H54 (cell line): ENCODE measurements around the gene CCDC144A.
A peak's percentile ranks its signal among the peaks of the same experiment; 100 is the strongest.
"Not testable (repeated sequence)": the region's sequence is repeated elsewhere in the genome, so short reads cannot be mapped to it uniquely, and the experiment has no call there.

Experiments used
- DNase-seq: peaks from one replicate; pipeline ENCODE4 v3.0.0; 2011; ENCODE audit warnings: low spot score, mixed read lengths; ENCODE audit not compliant: insufficient read length
- FAIRE-seq: peaks from 3 replicates; lab custom pipeline; 2011; peaks lifted over from hg19 to GRCh38; lab: Jason Lieb, UNC

The CCDC144A gene

DNA sequence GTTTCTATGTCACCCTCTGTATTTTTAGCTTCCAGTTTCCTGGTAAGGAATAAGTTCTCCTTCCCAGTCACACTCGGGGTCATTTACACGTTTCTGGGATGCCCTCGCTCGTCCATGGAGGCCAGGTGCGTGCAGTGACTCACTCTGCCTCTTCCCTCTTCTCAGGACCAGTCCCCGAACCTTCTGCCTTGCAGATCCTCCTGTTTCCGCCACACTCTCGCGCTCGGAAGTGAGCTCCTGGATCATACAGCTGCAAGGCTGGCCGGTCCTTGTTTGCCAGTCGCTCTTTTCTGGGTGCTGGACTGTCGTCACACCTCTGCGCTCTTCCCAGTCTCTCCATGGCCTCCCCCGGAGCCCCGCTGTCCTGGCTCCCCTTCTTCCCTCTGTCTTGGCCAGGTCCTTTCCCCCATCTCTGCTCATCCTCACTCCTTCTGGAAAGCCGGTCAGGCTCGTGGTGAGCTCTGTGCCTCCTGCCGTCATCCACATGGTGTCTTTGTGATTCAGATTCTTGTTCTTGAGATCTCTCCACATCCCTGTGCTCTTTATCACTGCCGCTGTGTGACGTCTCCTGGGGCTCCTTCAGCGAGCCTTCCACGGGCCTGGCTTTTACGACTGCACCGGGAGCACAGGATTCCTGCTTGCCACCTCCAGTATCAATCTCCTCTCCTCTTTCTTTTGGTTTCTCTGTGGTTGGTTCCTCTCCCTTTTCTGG is 55.6 kb downstream of the CCDC144A start:
- FAIRE-seq = not testable (repeated sequence)
- DNase-seq = peak; percentile 0

DNA sequence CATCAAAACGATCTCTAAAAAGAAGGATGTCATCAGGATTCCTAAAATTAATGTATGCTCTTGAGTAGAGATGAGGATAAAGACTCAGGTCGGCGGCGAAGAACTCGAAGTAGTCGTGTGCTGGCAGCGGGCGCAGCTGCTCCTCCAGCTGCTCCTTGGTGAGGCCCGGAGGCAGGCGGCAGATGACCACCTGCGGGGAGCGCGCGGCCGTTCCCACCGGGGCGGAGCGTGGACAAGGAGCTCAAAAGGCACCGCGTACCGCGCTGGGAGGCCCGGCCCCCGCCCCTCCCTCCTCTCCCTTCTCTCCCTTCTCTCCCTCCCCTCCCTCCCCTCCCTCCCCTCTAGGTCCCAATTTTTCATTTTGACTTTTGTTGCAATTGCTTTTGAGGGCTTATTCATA is 56.5 kb downstream of the CCDC144A start:
- not testable (repeated sequence) for DNase-seq, FAIRE-seq

DNA sequence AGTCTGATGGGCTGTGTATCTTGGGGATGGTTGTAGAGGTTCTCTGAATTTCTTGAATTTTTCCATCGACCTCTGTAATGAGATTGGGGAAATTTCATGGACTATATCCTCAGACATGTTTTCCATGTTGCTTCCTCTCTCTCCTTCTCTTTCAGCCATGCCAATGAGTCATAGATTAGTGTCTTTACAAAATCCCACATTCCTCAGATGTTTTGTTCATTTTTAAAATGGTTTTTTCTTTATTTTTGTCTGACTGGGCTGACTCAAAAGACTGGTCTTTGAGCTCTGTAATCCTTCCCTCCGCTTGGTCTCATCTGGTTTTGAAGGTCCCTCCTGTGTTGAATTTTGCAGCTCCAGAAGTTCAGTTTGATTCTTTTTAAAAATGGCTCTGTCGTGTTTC is 60.5 kb downstream of the CCDC144A start:
- DNase-seq, FAIRE-seq: not testable (repeated sequence)

DNA sequence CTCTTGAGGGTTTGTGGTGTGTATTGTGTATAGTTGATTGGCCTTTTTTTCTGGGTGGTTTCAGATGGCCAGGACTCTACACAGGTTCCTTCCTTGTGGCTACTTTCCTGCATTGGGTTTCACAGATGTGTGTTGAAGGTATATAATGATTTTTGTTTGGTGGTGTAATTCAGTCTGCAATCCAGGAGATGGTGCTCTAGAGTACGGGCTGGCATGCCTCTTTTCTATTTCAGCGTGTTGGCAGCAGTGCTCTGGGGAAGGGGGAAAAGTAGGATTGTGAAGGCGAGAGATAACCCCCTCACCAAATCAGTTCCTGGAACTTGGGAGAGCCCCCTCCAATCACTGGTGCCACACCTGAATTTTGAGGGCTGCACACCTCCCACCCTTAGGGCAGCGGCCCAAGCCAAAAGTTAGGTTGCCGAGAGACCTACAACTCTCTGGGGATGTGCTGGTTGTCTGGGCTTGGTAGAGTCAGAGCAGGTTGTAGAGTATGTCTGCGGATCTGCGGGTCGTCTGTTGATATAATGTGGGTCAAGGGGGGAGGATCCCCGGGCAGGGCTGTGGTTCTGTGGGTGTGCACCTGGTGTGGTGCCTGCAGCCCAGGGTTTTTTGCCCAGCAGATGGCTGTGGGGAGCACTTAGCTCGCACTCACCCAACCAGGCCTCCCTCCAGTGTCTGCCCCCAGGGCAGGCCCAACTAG is 61.3 kb downstream of the CCDC144A start:
- FAIRE-seq (peak; percentile 92), DNase-seq (peak; percentile 0)

DNA sequence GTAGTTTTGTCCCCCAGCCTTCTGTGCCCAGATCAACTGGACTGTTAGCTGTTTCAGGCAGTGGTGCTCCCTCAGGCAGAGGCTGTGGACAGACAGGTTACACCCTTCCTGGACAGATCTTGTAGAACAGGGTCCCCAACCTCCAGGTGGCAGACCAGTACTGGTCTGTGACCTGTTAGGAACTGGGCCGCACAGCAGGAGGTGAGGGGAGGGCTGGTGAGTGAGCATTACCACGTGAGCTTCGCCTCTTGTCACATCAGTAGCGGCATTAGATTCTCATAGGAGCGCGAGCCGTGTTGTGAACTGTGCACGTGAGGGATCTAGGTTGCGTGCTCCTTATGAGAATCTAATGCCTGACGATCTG is 61.9 kb downstream of the CCDC144A start:
- FAIRE-seq, DNase-seq: not testable (repeated sequence)

DNA sequence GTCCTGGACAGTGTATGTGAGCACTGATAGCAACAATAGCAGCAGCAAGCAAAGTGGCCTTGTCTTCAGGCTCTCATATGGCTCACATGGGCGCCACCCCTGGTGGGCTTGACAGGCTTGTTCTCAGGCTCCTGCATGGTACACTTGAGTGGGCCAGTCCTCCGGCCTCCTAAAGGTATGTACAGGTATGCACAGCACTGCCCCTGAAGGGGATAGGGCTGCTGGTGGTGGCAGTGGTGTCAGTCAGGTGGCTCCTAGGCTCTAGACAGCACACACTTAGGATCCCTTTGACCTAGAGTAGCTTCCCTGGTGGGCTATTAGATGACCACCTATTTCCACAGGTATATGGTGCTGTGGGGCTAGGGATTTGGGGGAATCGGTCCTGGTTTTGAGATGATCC is 67.5 kb downstream of the CCDC144A start:
- DNase-seq, FAIRE-seq: not testable (repeated sequence)

DNA sequence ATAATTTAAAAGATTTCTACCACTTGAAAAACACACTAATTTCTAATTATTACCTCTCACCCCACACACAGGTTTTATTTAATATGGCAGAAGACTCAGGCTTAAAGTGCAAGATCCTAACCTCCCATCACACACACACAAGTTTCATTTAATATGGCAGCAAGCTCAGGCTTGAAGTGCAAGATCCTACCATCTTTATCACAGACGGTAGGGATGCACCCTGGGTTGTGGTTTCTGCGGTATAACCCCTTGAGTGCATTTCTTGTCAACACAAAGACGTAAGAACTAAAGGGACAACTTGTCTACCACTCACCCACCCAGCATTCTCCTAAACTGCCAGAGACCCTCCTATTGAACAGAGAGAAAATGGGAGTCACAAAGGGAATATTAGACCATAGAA is 68.1 kb downstream of the CCDC144A start:
- not testable (repeated sequence) for DNase-seq, FAIRE-seq

DNA sequence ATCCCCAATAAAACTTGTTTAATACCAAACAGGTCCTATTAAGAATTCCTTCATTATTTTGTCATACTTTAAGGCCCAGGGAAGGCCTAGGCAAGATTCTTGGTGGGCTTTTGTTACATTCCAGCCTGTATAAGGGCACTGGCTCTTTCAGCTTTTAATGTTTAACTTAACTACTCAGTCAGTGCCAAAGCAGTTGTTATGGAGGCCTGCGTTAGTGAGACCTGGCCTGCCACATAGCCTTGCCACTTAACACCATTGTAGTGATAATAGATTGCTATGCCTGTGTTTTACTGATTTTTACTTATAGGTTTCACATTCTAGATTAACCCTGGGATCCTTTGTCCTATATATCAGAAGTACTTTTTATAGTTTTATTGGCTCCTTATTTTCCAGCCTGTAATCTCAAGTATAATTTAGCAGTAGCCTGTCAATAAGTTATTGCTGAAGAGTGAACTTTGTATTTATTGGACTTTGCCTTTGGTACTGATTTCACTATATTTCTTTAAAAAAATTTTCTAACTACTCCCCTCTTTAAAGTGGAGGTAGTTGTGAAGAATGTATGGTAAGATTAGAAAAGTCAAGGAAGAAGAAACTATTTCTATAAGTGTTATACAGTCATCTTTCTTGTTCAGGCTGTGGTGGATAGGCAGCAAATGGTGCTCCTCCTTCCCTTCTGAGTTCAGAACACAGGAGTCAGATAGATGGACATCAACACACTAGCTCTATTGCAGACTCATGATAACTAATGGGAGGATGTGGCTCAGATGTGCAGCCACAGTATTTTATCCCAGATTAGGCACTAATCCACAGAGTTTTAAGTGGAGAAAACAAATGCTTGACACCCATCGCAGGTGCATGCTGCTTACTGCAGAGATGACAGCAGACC is 78.5 kb downstream of the CCDC144A start:
- FAIRE-seq = peak; percentile 78

DNA sequence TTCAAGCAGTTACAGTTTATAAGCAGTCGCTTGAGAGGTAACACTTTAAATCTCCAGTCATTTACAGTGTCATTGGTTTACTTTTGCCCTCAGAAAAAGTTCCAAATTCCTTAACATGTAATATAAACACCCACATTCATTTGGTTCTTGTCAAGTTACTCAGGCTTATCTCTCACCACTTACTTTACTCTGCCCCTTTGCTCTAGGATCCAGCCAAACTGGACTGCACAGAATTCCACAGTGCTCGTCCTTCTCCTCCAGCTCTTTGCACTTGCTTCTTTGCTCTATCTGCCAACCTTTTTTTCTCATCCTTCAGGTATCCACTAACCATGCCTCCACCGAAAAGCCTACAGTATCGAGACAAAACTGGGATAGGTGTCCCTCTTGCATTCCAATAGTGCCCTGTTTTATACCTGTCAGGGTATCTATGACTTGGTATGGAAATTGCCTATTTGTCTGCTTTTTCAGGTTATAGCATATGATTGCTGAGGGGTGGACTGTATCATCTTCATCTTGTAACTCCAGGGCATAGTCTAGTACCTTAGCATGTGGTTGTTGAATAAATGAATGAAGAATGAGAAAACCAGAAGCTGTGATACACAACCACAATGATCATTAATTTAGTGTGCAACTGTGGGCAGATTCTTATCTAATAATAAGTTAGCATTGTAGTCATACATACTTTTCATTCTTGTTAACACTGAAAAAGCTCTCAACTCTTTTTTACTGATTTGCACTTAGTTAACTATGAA is 82.5 kb downstream of the CCDC144A start:
- DNase-seq, FAIRE-seq: not testable (repeated sequence)

More for the DNA sequence above, 78.5 kb downstream of the CCDC144A start:
- not testable (repeated sequence) for DNase-seq

DNA sequence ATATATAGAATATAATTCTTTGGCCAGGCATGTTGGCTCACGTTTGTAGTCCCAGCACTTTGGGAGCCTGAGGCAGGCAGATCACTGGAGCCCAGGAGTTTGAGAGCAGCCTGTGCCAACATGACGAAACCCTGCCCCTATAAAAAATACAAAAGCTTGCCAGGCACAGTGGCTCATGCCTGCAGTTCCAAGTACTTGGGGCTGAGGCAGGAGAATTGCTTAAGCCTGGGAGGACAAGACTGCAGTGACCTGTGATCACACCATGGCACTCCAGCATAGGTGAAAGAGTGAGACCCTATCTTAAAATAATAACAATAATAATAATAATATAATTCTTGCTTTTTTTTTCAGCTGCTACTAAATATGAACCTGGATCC is 83.1 kb downstream of the CCDC144A start:
- not testable (repeated sequence) for FAIRE-seq, DNase-seq

DNA sequence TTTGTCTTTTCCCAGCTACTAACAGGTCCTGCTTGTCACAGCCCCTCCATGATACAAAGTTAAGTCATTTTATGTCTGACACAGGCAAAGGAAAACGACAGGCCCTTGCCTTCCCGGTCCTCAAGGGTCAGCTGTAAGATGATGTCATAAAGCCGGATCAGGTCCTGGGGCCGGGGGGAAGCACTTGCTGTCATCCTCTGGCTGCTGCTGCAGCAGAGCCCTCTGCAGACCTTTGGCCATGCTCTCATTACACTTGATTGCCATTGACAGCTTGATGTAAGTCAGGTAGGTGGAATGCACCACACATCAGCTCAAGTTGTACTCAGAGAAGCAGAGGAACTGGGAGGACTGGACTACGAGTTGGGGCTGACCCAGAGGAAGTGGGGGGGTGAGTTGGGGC is 97.8 kb downstream of the CCDC144A start:
- not testable (repeated sequence) for FAIRE-seq

DNA sequence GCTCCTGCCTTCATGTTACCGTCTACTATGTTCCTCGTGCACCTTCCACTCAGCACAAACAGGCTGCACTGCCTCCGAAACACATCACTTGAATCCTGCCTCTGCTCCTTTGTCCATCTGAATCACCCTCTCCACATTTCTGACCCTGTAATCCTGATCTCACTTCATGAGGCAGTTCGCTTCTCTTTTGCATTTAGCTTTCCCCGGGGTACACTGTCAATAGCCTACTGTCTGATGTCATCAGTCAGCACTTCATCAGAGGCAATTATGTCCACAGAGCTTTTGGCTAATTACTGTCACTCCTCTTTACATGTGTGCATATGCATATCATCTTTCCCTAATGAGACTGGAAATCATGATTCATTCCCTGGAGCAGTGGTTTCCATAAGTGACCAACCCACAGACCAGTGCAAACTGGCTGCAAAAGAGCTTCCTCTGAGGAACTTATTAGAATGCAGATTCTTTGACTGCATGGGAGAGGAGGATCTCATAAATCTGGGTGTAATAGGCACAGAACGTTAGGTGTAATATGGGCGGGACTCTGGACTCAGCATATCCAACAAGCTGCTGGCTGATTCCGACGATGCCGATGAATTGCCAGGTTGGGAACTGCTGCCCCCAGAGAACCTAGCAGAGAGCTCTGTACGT is 99.0 kb downstream of the CCDC144A start:
- not testable (repeated sequence) for DNase-seq, FAIRE-seq

More for the DNA sequence above, 97.8 kb downstream of the CCDC144A start:
- not testable (repeated sequence) for DNase-seq

DNA sequence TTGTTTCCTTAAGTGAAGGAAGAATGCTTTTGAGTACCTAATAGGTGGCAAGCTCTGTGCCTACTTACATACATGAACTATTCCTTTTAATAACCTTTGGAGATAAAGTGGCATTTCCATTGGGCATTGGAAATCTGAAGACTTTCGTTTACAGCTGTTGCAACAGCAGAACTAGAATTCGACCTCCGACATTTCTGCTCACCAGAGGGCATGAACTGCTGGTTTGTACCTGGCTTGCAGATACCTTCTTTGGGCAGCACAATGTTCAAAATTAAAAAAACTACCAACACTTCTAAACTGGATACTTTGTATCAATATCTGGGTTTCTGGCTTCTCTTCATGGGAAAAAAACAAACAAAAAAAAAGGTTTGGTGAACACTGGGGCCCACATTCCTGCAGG is 99.6 kb downstream of the CCDC144A start:
- FAIRE-seq, DNase-seq: not testable (repeated sequence)

DNA sequence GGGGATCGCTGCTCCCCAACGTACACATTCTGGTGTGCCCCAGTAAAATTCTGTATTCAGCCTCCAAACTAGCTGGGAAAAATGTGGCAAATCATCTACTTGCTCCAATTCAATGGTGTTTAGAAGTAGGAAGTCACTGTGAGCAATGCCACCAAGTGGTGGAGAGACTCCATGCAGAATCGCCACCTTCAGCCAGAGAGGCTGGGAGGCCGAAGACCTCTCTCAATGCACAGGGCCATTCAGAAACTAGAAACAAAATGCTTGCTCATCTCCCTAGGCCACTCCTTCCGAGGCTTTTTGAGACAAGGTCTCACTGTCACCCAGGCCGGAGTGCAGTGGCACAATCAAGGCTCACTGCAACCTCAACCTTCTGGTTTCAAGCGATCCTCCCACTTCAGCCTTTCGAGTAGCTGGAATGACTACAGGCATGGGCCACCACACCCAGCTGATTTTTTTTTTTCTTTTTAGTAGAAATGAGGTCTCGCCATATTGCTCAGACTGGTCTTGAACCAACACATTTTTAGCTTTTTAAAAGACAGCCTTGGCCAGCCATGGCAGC is 100.4 kb downstream of the CCDC144A start:
- DNase-seq, FAIRE-seq: not testable (repeated sequence)

DNA sequence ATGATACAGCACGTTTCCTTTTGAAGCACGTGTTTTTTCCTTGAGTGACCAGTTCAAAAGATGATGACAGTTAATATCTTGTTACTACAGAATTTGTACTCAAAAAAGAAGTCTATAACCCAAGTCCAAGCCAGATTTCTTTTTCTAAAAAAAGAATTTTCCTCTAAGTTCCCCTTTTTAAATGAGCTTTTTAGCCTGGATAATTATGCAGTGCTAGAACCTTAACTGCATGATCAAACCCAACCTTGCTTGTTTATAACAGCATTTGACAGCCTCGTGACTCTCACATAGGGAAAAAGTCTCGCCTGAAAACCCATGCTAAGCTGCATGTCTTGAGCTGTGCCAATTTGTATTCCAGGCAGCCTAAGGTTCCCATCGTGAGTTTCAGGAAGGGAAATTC is 104.2 kb downstream of the CCDC144A start:
- DNase-seq, FAIRE-seq: not testable (repeated sequence)

DNA sequence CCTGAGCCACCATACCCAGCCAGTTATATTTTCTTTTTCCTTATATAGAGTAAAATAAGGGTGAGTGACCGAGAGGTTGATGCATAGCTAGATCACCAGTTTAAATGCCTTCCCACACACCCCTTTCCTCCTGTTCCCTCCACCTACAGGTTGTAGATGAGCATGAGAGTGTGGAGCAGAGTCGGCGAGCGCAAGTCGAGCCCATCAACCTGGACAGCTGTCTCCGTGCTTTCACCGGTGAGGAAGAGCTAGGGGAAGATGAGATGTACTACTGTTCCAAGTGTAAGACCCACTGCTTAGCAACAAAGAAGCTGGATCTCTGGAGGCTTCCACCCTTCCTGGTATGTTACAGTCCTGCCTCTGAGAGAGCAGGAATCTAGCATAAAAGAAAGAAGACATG is 105.9 kb downstream of the CCDC144A start:
- not testable (repeated sequence) for DNase-seq, FAIRE-seq

DNA sequence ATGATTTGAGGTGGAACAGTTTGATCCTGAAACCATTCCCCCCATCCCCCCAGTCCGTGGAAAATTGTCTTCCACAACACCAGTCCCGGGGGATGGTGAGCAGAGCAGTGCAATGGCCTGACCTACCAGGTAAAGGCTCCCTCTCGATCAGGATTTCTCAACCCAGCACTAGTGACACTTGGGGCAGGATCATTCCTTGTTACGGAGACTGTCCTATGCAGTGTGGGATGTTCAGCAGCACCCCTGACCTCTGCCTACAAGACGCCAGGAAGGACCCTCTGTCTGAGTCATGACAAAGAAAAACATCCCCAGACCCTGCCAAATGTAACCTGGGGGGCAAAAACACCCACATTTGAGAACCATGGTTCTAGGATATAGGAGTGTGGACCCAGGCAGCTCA is 114.8 kb downstream of the CCDC144A start:
- DNase-seq, FAIRE-seq: not testable (repeated sequence)

DNA sequence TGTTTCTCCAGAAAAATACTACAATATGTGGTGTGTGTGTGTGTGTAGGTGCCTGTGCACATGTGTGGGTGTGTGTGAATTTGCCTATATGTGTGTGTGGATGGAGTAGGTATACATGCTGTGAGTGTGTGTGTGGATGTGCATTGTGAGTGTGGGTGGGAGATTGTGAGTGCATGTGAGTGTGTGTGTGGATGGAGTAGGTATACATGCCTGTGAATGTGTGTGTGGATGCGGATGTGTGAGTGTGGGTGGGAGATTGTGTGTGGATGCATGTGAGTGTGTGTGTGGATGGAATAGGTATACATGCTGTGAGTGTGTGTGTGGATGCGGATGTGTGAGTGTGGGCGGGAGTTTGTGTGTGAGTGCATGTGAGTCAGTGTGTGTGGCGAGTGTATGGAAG is 116.6 kb downstream of the CCDC144A start:
- not testable (repeated sequence) for DNase-seq, FAIRE-seq

DNA sequence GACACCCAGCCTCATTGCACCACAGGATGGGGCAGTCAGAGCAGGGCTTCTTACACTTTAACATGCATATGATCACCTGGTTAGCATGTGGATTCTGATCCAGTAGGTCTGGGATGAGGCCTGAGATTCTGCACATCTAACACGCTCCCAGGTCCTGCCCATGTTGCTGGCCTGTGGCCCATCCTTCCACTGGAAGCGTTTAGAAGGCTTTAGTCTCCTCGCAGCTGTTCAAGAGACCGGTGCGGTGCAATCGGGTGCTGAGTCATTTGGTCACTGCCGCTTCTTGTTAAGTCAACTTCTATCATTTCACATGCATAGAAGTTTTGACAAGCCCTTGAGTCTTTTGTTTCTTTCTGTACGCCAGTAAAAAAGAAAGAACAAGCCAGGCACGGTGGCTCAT is 117.6 kb downstream of the CCDC144A start:
- not testable (repeated sequence) for DNase-seq, FAIRE-seq
